ENCODE data around the gene MYL10.

GRCh38 chr7:101663747-101664146 is 34.7 kb upstream of the MYL10 start:
- TF ChIP-seq EZH2phosphoT487 (IDR thresholded peaks at IDR 0.05; ENCODE audit: insufficient read depth, low read depth): no peak
- TF ChIP-seq EZH2 (IDR thresholded peaks at IDR 0.05; ENCODE audit: insufficient read depth, poor library complexity, severe bottlenecking): no peak

Measured in GM23248 (cell line).